ENCODE data around the gene KCNQ1. TPM values are rescaled to one million over a fixed set of nuclear protein-coding genes. Genes with fewer than 3 reads are reported as not detected.

The KCNQ1 gene
- total and polyA plus RNA-seq, 7 donors, result 1.1 to 25.2 (median 3.8) TPM

- Histone ChIP-seq H3K27ac (peak overlapping the region; percentile 79 to 90 (median 84)), H3K4me1 (peaks cover 0 to 32% (median 31%) of the 10 kb centered on the region in 4 donors), H3K36me3 (no peaks in the 10 kb centered on the region), H3K27me3 (no peaks in the 10 kb centered on the region), H3K9me3 (no peaks in the 10 kb centered on the region), H3K4me3 (peak overlapping the region in 3 of 4 donors; percentile 9 to 24 (median 12))
- TF ChIP-seq EP300 (IDR thresholded peaks at IDR 0.05) (peak in 1 of 4 donors; percentile 71), POLR2A (IDR thresholded peaks at IDR 0.05) (no peak), POLR2AphosphoS5 (IDR thresholded peaks at IDR 0.05) (peak; percentile 25 to 58 (median 50)), CTCF (IDR thresholded peaks at IDR 0.05) (peak in 3 of 4 experiments; percentile 30 to 53 (median 45))
- intact Hi-C loops (cut with DNase I), result loop anchor here (1.0 to 2.0 kb wide), 5 partner anchors 48 to 247 kb away; no protein-coding TSS in a partner anchor
- peak; percentile 93 for DNase-seq
- WGBS, 2 donors, result 12 to 27% methylated on average over 28 of the region's 28 CpGs
Measured at GRCh38 chr11:2778630-2779498, 334.1 kb downstream of the KCNQ1 start.

GRCh38 chr11:2779499-2779980 lies 334.7 kb downstream of the KCNQ1 start:
- Histone ChIP-seq H3K4me3 (no peak overlapping the region), H3K27me3 (no peaks in the 10 kb centered on the region), H3K9me3 (no peaks in the 10 kb centered on the region), H3K4me1 (peaks cover 0 to 32% (median 31%) of the 10 kb centered on the region in 4 donors), H3K27ac (peak overlapping the region; percentile 79 to 90 (median 84)), H3K36me3 (no peaks in the 10 kb centered on the region)
- no peak for TF ChIP-seq POLR2AphosphoS5 (IDR thresholded peaks at IDR 0.05)
- no peak for DNase-seq
- intact Hi-C loops (cut with DNase I), result loop anchor here (1.0 to 2.0 kb wide), 5 partner anchors 47 to 247 kb away; no protein-coding TSS in a partner anchor
- WGBS, 2 donors, result 32 to 67% methylated on average over 11 of the region's 11 CpGs

GRCh38 chr11:2779981-2780849 lies 335.4 kb downstream of the KCNQ1 start:
- H3K4me3 ChIP-seq, result no peak overlapping the region
- H3K4me1 ChIP-seq, result peaks cover 0 to 32% (median 31%) of the 10 kb centered on the region in 4 donors
- intact Hi-C loops (cut with DNase I), result loop anchor here (1.0 to 2.0 kb wide), 5 partner anchors 47 to 248 kb away; no protein-coding TSS in a partner anchor
- WGBS, 2 donors, result 64 to 81% methylated on average over 23 of the region's 23 CpGs
- DNase-seq, result peak; percentile 68
- TF ChIP-seq POLR2AphosphoS5 (IDR thresholded peaks at IDR 0.05), result no peak
- TF ChIP-seq POLR2A (IDR thresholded peaks at IDR 0.05), result no peak
- TF ChIP-seq CTCF (IDR thresholded peaks at IDR 0.05), result no peak
- no peak for TF ChIP-seq EP300 (IDR thresholded peaks at IDR 0.05)
- no peaks in the 10 kb centered on the region for H3K36me3 ChIP-seq
- peak overlapping the region; percentile 79 to 90 (median 84) for H3K27ac ChIP-seq
- H3K9me3 ChIP-seq, result no peaks in the 10 kb centered on the region
- no peaks in the 10 kb centered on the region for H3K27me3 ChIP-seq

GRCh38 chr11:2780850-2781407 lies 336.1 kb downstream of the KCNQ1 start:
- H3K36me3 ChIP-seq, result no peaks in the 10 kb centered on the region
- H3K9me3 ChIP-seq, result no peaks in the 10 kb centered on the region
- H3K4me3 ChIP-seq, result no peak overlapping the region
- DNase-seq, result no peak
- H3K27ac ChIP-seq, result peak overlapping the region in 1 of 4 donors; percentile 90
- intact Hi-C loops (cut with DNase I), result no loop called here
- WGBS, 2 donors, result 69 to 80% methylated on average over 9 of the region's 9 CpGs
- H3K4me1 ChIP-seq, result peaks cover 0 to 32% (median 31%) of the 10 kb centered on the region in 4 donors
- H3K27me3 ChIP-seq, result no peaks in the 10 kb centered on the region
- TF ChIP-seq POLR2AphosphoS5 (IDR thresholded peaks at IDR 0.05) (no peak), CTCF (IDR thresholded peaks at IDR 0.05) (no peak), POLR2A (IDR thresholded peaks at IDR 0.05) (no peak), EP300 (IDR thresholded peaks at IDR 0.05) (no peak)

Measured in sigmoid colon (tissue), 7 donors.